Stimulated activated CD4-positive, alpha-beta T cell treated with anti-CD3 and anti-CD28 coated beads, Interleukin-2, amount 100 ng/mL, for 48 hours (primary cell): ENCODE results near the gene MRPL28.
A peak's percentile ranks its signal among the peaks of the same experiment; 100 is the strongest.
"Not testable (repeated sequence)": the region's sequence is repeated elsewhere in the genome, so short reads cannot be mapped to it uniquely, and the experiment has no call there.

Experiments
- DNase-seq, 2 donors: peaks; one replicate each; pipeline ENCODE4 v3.0.0-alpha.2; 2020

MRPL28 gene

DNA sequence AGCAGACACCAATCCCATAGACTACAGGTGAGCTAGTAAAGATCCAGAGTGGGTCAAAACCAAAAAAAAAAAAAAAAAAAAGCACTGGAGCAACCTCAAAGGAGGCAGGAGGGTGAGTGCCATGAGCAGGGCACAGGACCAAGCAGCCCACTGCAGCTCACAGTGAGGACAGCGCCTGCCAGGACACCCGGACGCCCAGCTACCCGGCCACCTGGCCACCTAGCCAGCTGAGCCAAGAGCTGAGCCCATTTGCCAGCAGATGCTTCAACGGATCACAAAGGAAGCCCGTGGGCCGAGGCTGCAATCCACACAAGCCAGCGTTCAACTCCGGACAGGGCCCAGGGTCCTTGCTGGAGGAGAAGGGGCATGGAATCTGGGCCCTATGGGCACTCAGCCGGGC is 32.9 kb downstream of the MRPL28 start:
- DNase-seq = no peak

DNA sequence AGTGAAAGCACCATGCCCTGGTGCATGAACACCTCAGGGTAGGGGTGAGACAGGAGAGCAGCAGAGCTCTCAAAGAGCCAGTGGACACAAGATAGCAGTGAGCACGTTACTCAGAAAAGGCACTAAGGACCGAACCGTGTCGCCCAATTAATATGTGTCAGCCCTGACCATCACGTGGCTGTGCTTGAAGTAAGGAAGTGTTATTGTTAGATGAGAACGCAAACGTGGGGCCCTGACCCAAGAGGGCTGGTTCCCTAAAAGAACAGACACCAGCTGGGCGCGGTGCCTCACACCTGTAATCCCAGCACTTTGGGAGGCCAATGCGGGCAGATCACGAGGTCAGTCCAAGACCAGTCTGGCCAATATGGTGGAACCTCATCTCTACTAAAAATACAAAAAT is 34.1 kb downstream of the MRPL28 start:
- no peak for DNase-seq

DNA sequence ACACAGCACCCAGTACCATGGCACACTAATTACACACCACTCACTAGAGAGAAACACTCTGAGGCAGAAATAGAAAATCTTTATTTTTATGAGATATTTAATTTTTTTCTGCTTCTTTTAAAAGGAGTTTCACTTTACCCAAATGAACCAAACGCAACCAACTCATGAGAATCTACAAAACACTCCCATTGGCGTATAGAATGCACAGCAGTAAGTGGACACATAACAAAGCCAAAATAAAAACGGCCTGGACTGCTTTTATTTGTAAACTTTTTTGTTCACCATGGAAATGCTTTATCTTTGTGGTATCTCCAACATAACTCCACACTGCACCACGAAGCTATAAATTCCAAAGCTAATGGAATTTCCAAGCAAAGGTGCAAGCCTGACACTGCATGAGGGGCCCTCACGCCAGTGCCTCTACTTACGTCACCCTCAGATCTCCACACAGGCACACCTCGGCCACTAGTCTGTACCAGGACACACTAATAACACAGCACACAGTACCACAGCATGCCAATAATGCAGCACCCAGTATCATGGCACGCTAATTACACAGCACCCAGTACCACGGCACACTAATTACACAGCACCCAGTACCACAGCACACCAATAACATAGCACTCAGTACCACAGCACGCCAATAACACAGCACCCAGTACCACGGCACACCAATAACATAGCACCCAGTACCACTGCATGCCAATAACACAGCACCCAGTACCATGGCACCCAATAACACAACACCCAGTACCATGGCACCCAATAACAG is 35.3 kb downstream of the MRPL28 start:
- not testable (repeated sequence) for DNase-seq

DNA sequence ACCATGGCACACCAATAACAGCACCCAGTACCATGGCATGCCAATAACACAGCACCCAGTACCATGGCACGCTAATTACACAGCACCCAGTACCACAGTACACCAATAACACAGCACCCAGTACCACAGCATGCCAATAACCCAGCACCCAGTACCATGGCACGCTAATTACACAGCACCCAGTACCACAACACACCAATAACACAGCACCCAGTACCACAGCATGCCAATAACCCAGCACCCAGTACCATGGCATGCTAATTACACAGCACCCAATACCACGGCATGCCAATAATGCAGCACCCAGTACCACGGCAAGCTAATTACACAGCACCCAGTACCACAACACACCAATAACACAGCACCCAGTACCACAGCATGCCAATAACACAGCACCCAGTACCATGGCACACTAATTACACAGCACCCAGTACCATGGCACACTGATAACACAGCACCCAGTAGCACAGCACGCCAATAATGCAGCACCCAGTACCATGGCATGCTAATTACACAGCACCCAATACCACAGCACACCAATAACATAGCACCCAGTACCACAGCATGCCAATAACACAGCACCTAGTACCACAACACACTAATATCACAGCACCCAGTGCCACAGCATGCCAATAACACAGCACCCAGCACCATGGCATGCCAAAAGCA is 36.0 kb downstream of the MRPL28 start:
- not testable (repeated sequence) for DNase-seq

DNA sequence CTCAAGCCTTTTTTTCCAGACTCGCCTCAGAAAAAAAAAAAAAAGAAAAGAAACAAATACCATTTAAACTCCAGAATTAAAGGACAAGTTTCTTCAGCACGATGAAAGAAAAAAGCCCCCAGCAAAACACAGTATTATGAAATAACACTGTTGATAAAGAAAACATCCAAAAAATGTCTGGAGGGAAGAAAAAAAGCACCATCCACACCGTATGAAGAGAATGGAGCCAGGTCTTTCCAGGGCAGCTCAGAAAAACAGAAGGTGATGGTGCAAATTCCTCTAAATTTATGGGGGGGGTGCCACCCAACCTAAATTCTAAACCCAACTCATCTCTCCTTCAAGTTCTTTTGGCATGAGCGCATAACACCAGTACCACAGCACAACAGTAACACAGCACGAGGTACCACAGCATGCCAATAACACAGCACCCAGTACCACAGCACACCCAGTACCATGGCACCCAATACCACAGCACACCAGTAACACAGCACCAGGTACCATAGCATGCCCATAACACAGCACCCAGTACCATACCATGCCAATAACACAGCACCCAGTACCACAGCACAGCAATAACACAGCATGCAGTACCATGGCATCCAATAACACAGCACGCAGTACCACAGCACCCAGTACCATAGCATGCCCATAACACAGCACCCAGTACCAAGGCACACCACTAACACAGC is 36.8 kb downstream of the MRPL28 start:
- no peak for DNase-seq

DNA sequence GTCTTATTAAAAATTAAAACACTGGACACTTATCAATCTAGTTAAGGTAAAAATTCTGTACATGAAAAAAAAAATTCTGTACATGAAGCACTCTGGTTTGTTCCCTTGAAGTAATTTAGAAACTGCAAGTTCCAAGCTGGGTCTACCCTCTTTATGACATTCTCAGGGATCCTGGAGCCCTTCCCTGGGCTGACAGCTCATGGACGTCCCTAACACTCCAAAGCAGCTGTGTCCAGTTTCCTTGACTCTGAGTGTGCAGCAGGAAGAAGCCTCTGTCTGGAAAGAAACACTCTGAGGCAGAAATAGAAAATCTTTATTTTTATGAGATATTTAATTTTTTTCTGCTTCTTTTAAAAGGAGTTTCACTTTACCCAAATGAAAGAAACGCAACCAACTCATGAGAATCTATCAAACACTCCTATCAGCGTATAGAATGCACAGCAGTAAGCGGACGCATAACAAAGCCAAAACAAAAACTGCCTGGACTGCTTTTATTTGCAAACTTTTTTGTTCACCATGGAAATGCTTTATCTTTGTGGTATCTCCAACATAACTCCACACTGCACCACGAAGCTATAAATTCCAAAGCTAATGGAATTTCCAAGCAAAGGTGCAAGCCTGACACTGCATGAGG is 39.0 kb downstream of the MRPL28 start:
- not testable (repeated sequence) for DNase-seq

DNA sequence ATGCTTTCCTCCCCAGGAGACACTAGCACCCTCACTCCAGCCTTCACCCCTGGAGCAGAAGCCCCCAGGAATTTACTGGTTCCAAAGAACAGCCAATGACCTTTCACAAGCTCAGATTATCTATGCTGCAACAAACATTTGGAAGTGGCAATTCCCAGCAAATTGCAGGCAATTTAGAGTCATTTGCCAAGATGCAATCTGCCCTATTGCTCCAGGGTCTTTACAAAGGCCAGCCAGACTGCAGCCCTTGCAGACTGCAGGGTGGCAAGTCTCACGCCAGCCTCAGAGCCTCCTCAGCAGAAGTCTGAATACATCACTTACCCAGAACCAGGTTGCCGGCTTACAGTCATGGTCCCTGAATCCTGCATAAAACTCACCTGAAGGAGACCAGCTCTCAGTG is 39.6 kb downstream of the MRPL28 start:
- DNase-seq = no peak

DNA sequence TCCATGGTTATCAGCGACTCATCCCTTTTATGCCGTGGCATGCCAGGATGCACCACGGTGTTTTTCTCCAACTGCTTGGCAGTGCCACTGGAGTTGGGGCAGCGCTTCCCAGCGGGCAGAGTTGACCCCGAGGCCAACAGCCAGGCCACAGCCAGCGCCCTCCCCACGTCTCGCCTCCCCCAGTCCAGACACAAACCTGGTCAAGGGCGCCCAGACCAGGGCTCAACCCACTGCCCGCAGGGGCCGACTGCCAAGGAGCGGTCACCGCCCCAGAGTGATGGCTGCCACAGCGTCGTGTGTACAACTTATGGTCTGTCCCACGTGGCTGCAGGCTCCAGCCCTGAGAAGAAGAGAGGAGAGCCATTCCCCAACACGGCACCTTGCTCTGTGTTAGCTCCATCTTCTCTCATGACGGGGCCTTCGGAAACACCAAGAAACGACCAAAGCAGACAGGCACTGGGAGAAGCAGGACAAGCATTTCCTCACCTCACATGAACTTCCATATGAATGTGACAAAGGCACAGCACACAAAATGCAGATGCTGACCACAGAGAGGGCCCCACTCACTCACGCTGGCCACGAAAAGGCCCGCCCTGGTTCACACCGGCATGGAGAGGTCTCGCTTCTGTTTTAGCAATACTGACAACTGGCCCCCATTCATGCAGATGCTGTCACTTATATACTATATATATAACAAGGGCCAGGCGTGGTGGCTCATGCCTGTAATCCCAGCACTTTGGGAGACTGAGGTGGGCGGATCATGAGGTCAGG is 44.8 kb downstream of the MRPL28 start:
- no peak for DNase-seq

DNA sequence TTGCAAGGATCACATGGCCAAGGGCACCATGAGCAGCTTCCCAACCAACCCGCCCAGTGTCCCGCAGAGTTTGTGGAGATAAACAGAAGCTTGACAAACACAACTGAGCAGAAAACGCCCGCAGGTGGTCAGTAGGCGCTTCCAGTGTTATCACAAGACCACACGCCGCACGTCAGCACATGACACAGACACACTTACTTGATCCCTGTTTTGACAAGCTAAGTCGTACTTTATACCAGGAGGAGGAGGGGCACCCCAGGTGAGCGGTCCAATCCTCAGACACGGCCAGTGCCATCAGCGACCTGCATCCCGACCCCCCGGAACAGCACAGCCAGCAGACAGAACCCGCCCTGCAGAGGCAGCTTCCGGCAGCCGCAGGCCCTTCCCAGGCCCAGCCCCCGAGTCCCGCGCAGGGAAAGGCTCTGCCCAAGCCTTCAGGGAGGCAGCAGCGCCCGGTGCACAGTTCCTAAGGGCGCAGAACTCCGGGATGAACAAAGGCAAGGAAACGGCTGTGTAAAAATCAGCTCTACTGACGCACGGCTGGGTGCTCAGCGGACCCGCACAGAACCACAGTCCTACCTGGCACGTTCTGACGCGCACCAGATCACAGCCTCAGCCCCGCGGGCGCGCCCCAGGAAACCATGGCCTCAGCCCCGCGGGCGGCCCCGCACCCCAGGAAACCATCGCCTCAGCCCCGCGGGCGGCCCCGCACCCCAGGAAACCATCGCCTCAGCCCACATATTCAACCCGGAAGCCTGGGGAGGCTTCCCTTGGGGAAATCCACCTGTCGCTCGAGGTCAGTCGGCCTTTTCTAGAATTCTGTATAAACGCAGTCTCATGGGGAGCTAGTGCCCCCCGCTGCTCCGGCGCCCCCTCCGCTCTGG is 45.6 kb downstream of the MRPL28 start:
- peak in 1 of 2 donors; percentile 24 for DNase-seq

DNA sequence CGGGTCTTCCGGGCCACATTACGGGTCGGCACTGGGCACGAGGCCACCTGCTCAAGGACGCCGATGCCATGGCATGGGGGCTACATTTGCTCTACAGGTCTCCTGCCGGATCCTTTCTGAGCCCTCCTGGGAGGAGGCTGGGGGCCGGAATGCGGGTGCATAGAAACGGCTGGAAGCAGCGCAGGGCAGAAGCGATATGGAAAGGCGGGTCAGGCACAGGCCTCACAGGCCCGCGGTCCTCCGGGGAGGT is 46.2 kb downstream of the MRPL28 start:
- no peak for DNase-seq

DNA sequence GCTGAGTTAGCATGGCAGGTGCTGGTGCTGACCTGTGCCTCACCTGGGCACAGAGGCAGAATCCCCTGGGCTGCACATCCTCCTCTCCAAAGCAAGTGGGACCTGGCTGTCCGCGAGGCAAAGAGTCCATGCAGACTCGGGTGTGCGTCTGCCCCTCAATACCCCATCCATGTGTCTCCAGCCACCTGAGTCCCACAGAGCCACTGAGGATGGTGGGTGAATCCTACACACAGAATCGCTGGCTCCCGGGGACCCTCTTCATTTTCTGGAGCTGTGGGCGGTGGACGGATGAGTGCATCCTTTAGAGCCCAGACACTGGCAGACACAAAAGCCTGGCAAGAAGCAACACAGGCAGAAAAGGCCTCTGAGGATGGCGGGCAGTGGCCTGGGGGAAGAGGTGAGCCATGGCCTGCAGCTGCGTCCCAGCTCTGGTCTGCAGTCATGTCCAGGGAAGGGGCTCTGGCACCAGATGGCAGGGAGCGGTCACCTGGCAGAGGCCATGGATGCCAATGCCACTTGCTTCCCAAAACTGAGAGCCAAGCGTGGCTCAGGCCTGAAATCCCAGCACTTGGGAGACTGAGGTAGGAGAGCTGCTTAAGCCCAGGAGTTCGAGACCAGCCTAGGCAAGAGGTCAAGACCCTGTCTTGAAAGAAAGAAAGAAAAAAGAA is 47.7 kb downstream of the MRPL28 start:
- no peak for DNase-seq

DNA sequence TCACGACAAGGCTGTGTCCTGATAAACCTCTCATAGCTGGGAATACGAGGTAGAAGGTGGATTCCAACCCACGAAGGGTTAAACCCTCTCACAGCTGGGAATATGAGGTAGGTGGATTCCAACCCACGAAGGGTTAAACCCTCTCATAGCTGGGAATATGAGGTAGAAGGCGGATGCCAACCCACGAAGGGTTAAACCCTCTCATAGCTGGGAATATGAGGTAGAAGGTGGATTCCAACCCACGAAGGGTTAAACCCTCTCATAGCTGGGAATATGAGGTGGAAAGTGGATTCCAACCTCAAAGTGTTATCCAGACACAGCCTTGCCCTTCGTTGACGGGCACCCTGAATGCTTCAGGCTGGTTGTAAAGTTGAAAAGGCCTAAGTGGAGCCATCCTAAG is 48.8 kb downstream of the MRPL28 start:
- DNase-seq = no peak

DNA sequence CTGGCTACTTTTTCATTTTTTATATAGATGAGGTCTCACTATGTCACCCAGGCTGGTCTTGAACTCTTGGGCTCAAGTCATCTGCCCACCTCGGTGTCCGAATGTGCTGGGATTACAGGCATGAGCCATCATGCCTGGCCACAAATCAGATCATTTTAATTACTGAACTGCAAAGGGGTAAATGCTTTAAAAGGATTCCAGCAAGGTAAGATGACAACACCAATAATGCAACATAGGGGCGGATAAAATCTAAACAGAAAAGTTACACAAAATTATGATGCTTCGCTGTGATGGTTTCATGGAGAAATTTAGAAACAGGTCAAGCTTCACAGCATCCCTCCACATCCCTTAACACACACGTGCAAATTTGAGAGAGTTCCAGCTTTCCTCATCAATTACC is 50.1 kb downstream of the MRPL28 start:
- no peak for DNase-seq

DNA sequence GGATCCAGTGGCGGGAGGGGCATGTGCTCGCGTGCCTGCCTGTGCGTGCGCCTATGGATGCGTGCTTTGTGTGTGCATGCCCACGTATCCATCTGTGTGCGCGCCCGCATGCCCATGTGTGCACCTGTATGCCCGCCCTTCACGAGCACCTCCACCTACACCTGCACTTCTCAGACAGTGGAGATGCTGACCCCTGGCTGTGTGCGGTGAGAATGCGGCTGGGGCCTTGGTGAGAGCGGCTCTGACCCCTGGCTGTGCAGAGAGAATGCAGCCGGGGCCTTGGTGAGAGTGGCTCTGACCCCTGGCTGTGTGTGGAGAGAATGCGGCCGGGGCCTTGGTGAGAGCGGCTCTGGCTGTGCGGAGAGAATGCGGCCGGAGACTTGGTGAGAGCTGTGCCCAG is 51.7 kb downstream of the MRPL28 start:
- DNase-seq = no peak

DNA sequence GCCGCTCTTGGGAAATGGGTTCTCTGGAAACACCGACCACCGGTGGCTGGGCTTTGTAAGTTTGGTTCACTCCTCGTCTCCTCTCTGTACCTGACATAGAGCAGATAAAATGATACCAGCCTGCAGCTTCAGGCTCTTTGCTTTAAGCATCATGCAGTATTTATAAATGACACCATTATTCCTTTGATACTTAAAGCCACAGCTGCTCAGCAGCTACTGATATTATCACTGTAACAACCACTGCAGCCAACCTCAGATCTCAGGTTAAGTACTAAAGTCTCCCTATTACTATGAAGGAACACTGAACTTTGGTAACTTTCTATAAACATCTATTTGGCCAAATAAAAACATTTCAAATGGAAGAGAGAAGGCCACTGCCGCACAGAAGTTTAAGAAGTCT is 52.8 kb downstream of the MRPL28 start:
- DNase-seq = no peak
